Neural cell (in vitro differentiated cells): ENCODE data around the gene IQCF5. TPM values are rescaled to one million over a fixed set of nuclear protein-coding genes. Genes with fewer than 3 reads are reported as not detected.
"Not testable (repeated sequence)": the region's sequence is repeated elsewhere in the genome, so short reads cannot be mapped to it uniquely, and the experiment has no call there.

ENCODE experiments used
- H2AFZ ChIP-seq: fragments of 200-600, 300-800 bp; sonication (generic), shearing (Covaris generic); 2 replicates; pipeline ENCODE4 v1.6.0; 2014; ENCODE audit warnings: low read depth, mild to moderate bottlenecking, antibody characterized with exemption, low read length, moderate library complexity
- H3F3A ChIP-seq: fragments of 200-600 bp; shearing (Covaris generic); 2 replicates; pipeline ENCODE4 v1.6.1; 2016; ENCODE audit warnings: mild to moderate bottlenecking, moderate library complexity, mixed read lengths, antibody characterized with exemption, low read length; ENCODE audit not compliant: insufficient read depth, poor library complexity, severe bottlenecking
- H3K27ac ChIP-seq: fragments of 200-600, 300-800 bp; sonication (generic), shearing (Covaris generic); 2 replicates; pipeline ENCODE4 v1.5.1; 2014; ENCODE audit warnings: mild to moderate bottlenecking, low read length, moderate library complexity
- H3K27me3 ChIP-seq: fragments of 300-800, 200-600 bp; sonication (generic), shearing (Covaris generic); 2 replicates; pipeline ENCODE4 v1.6.0; 2014; ENCODE audit warnings: mild to moderate bottlenecking, low read depth, low read length, moderate library complexity; ENCODE audit not compliant: insufficient read depth
- H3K36me3 ChIP-seq: fragments of 300-800, 200-600 bp; sonication (generic), shearing (Covaris generic); 2 replicates; pipeline ENCODE4 v1.5.1; 2014; ENCODE audit warnings: mild to moderate bottlenecking, antibody characterized with exemption, low read length, moderate library complexity; ENCODE audit not compliant: insufficient read depth
- H3K4me2 ChIP-seq: fragments of 300-800, 200-600 bp; sonication (generic), shearing (Covaris generic); 2 replicates; pipeline ENCODE4 v1.6.0; 2014; ENCODE audit warnings: mild to moderate bottlenecking, low read length
- H3K4me3 ChIP-seq: fragments of 300-800, 200-600 bp; sonication (generic), shearing (Covaris generic); 2 replicates; pipeline ENCODE4 v1.5.1; 2014; ENCODE audit warnings: mild to moderate bottlenecking, low read length, moderate library complexity
- H3K79me2 ChIP-seq: fragments of 200-600 bp; shearing (Covaris generic); replicated peaks from 2 replicates; pipeline ENCODE4 v1.6.0; 2014; ENCODE audit warnings: mild to moderate bottlenecking, low read length, moderate library complexity; ENCODE audit not compliant: insufficient read depth
- H3K9ac ChIP-seq: fragments of 300-800, 200-600 bp; sonication (generic), shearing (Covaris generic); 2 replicates; pipeline ENCODE4 v1.6.1; 2016; ENCODE audit warnings: mild to moderate bottlenecking, low read length, mixed read lengths
- H3K9me2 ChIP-seq: fragments of 200-600 bp; shearing (Covaris generic); 2 replicates; pipeline ENCODE4 v1.6.1; 2016; ENCODE audit warnings: mild to moderate bottlenecking, low read length, mixed read lengths; ENCODE audit not compliant: insufficient read depth
- H3K9me3 ChIP-seq: fragments of 200-600, 300-800 bp; sonication (generic), shearing (Covaris generic); 2 replicates; pipeline ENCODE4 v1.6.1; 2016; ENCODE audit warnings: mild to moderate bottlenecking, mixed run types, low read length, moderate library complexity, mixed read lengths
- H4K20me1 ChIP-seq: fragments of 200-600 bp; shearing (Covaris generic); 2 replicates; pipeline ENCODE4 v1.6.1; 2016; ENCODE audit warnings: mild to moderate bottlenecking, mixed run types; ENCODE audit not compliant: insufficient read depth
- EP300 ChIP-seq: fragments of 450-650 bp; conservative IDR thresholded peaks from 2 replicates; pipeline ENCODE4 v1.6.1; 2014; ENCODE audit warnings: antibody characterized with exemption, mild to moderate bottlenecking, moderate library complexity; ENCODE audit not compliant: poor library complexity, severe bottlenecking
- EZH2 ChIP-seq: fragments of 200-600, 300-800 bp; shearing (Covaris generic), sonication (generic); IDR thresholded peaks from 2 replicates; pipeline ENCODE4 v1.6.1; 2014; ENCODE audit warnings: antibody characterized with exemption, low read length, borderline replicate concordance, mild to moderate bottlenecking; ENCODE audit not compliant: insufficient read depth, poor library complexity, severe bottlenecking
- MXI1 ChIP-seq: fragments of 450-650 bp; conservative IDR thresholded peaks from 2 replicates; pipeline ENCODE4 v1.6.1; 2014; ENCODE audit warnings: antibody characterized with exemption, mild to moderate bottlenecking; ENCODE audit not compliant: poor library complexity, severe bottlenecking
- POLR2AphosphoS5 ChIP-seq: IDR thresholded peaks from 2 replicates; pipeline ENCODE4 v1.6.1; 2012
- RAD21 ChIP-seq: fragments of 450-650 bp; conservative IDR thresholded peaks from 2 replicates; pipeline ENCODE4 v1.6.1; 2014; ENCODE audit warnings: antibody characterized with exemption, mild to moderate bottlenecking, moderate library complexity
- SMC3 ChIP-seq: fragments of 450-650 bp; conservative IDR thresholded peaks from 2 replicates; pipeline ENCODE4 v1.6.1; 2014; ENCODE audit warnings: antibody characterized with exemption, mild to moderate bottlenecking, moderate library complexity; ENCODE audit not compliant: poor library complexity
- TAF1 ChIP-seq: IDR thresholded peaks from 2 replicates; pipeline ENCODE4 v1.6.1; 2012; ENCODE audit warnings: low read depth
- polyA plus RNA-seq: library from polyadenylated mRNA; depleted of rRNA; stranded (reverse); fragments of >200 nt; gene quantifications from 2 replicates; pipeline ENCODE4 v1.2.3, GENCODE V29; 2014
- TF ChIP-seq, protein P1 (sequence below): fragments of 450-650 bp; IDR thresholded peaks from 2 replicates; pipeline ENCODE4 v1.5.1; 2014; ENCODE audit warnings: antibody characterized with exemption, mild to moderate bottlenecking, moderate library complexity; ENCODE audit not compliant: poor library complexity, severe bottlenecking
- TF ChIP-seq, protein P2 (sequence below): IDR thresholded peaks from 2 replicates; pipeline ENCODE4 v1.6.1; 2012; ENCODE audit warnings: borderline replicate concordance

The IQCF5 gene
- polyA plus RNA-seq, 1 donor from 2014 or later, result not detected

DNA sequence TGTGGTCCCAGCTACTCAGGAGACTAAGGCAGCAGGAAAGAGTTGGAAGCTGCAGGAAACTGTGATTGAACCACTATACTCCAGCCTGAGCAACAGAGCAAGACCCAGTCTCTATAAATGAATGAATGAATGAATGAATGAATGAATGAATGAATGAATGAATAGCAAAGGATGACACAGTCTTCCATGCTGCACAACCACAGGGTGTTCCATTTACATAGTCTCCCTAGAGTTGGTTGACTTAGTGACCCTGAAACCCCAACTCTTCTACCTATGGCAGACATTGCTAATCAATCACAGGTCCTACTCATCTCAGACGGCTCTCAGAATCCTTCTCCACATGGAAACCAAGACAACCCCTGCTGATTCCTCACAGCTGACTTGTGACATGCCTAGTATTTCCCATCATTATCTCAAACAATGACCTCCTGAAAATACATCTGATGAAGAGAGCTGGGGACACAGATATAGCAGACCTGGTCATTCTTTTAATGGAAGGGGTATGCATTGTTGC lies 2.1 kb downstream of the IQCF5 start:
- no peaks in the 10 kb centered on the region for H4K20me1 ChIP-seq

DNA sequence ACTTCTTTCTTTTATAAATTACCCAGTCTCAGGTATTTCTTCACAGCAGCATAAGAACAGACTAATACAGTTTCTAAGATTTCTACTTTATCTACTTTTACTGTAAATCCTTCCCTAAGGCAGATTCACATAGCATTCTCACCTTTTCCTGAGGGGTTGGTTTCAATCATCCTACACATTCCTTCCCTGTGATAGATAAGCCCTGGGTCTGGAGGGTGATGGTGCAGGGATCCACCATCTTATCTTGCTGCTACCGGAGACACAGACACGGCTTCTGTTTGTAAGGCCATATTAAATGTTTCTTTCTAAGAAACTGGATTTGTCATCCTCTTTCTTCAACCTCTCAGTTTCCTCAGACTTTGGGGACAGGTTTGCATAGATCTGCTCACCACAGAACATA lies 6.1 kb downstream of the IQCF5 start:
- Histone ChIP-seq H3K4me3 (no peak overlapping the region), H3K4me2 (no peak overlapping the region), H3K27me3 (no peaks in the 10 kb centered on the region), H2AFZ (no peak overlapping the region), H3K27ac (no peak overlapping the region), H3K9me2 (no peaks in the 10 kb centered on the region), H3F3A (no peaks in the 10 kb centered on the region), H3K79me2 (no peaks in the 10 kb centered on the region), H3K36me3 (no peaks in the 10 kb centered on the region), H4K20me1 (no peaks in the 10 kb centered on the region), H3K9me3 (no peaks in the 10 kb centered on the region), H3K9ac (no peak overlapping the region)
- TF ChIP-seq SMC3 (no peak), EP300 (no peak), MXI1 (no peak), TAF1 (no peak), RAD21 (no peak), POLR2AphosphoS5 (no peak), EZH2 (no peak)
- TF ChIP-seq, protein P1, sequence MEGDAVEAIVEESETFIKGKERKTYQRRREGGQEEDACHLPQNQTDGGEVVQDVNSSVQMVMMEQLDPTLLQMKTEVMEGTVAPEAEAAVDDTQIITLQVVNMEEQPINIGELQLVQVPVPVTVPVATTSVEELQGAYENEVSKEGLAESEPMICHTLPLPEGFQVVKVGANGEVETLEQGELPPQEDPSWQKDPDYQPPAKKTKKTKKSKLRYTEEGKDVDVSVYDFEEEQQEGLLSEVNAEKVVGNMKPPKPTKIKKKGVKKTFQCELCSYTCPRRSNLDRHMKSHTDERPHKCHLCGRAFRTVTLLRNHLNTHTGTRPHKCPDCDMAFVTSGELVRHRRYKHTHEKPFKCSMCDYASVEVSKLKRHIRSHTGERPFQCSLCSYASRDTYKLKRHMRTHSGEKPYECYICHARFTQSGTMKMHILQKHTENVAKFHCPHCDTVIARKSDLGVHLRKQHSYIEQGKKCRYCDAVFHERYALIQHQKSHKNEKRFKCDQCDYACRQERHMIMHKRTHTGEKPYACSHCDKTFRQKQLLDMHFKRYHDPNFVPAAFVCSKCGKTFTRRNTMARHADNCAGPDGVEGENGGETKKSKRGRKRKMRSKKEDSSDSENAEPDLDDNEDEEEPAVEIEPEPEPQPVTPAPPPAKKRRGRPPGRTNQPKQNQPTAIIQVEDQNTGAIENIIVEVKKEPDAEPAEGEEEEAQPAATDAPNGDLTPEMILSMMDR, result no peak
- TF ChIP-seq, protein P2, sequence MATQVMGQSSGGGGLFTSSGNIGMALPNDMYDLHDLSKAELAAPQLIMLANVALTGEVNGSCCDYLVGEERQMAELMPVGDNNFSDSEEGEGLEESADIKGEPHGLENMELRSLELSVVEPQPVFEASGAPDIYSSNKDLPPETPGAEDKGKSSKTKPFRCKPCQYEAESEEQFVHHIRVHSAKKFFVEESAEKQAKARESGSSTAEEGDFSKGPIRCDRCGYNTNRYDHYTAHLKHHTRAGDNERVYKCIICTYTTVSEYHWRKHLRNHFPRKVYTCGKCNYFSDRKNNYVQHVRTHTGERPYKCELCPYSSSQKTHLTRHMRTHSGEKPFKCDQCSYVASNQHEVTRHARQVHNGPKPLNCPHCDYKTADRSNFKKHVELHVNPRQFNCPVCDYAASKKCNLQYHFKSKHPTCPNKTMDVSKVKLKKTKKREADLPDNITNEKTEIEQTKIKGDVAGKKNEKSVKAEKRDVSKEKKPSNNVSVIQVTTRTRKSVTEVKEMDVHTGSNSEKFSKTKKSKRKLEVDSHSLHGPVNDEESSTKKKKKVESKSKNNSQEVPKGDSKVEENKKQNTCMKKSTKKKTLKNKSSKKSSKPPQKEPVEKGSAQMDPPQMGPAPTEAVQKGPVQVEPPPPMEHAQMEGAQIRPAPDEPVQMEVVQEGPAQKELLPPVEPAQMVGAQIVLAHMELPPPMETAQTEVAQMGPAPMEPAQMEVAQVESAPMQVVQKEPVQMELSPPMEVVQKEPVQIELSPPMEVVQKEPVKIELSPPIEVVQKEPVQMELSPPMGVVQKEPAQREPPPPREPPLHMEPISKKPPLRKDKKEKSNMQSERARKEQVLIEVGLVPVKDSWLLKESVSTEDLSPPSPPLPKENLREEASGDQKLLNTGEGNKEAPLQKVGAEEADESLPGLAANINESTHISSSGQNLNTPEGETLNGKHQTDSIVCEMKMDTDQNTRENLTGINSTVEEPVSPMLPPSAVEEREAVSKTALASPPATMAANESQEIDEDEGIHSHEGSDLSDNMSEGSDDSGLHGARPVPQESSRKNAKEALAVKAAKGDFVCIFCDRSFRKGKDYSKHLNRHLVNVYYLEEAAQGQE, result no peak

More for the DNA sequence above, 2.1 kb downstream of the IQCF5 start:
- Histone ChIP-seq H3K9me2 (no peaks in the 10 kb centered on the region), H3K79me2 (no peaks in the 10 kb centered on the region), H3F3A (no peaks in the 10 kb centered on the region), H3K4me2 (no peak overlapping the region), H2AFZ (no peak overlapping the region), H3K27me3 (no peaks in the 10 kb centered on the region), H3K36me3 (no peaks in the 10 kb centered on the region), H3K9ac (no peak overlapping the region), H3K9me3 (no peaks in the 10 kb centered on the region), H3K27ac (no peak overlapping the region), H3K4me3 (no peak overlapping the region)
- no peak for TF ChIP-seq EP300
- no peak for TF ChIP-seq RAD21
- no peak for TF ChIP-seq EZH2
- TF ChIP-seq TAF1, result no peak
- no peak for TF ChIP-seq MXI1
- TF ChIP-seq, protein P2, result no peak
- no peak for TF ChIP-seq SMC3
- TF ChIP-seq, protein P1, result no peak
- no peak for TF ChIP-seq POLR2AphosphoS5

DNA sequence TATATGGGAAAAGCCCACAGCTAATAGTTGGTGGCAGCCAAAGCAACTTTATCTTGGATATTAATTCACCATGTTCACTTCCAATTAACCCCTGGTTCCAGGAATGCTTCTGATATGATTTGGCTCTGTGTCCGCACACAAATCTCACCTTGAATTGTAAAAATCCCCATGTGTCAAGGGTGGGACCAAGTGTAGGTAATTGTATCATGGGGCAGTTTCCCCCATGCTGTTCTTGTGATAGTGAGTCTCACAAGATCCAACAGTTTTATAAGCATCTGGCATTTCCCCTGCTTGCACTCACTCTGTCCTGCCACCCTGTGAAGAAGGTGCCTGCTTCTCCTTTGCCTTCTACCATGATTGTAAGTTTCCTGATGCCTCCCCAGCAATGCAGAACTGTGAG lies 6.5 kb downstream of the IQCF5 start:
- not testable (repeated sequence) for H3K79me2 ChIP-seq, H3K36me3 ChIP-seq, H3K9ac ChIP-seq, H3K9me2 ChIP-seq, H3F3A ChIP-seq, H3K27me3 ChIP-seq, H2AFZ ChIP-seq, H4K20me1 ChIP-seq, H3K9me3 ChIP-seq, H3K4me2 ChIP-seq, H3K4me3 ChIP-seq, H3K27ac ChIP-seq
